Esophagus squamous epithelium (tissue), 5 donors: ENCODE data around the gene ITGAL. TPM values are rescaled to one million over a fixed set of nuclear protein-coding genes. Genes with fewer than 3 reads are reported as not detected.

ENCODE experiments used
- DNase-seq: peaks from one replicate; lab custom pipeline; 2025; lab: John Stamatoyannopoulos, UW
- H3K27ac ChIP-seq, 4 donors: fragments of 200-600 bp; sonication (generic); one replicate each; pipeline ENCODE4 v1.5.1; 2016 to 2019; ENCODE audit warnings: mild to moderate bottlenecking in 1 of 4
- H3K27me3 ChIP-seq, 4 donors: fragments of 200-600 bp; sonication (generic); 1 replicate in 3 of 4; 2 replicates in 1 of 4; pipeline versions ENCODE4 v1.5.1 to v1.6.0; 2017 to 2021; ENCODE audit warnings: antibody characterized with exemption in 1 of 4
- H3K36me3 ChIP-seq, 3 donors: fragments of 200-600 bp; sonication (generic); one replicate each; pipeline ENCODE4 v1.5.1; 2016 to 2019
- H3K4me1 ChIP-seq, 3 donors: fragments of 200-600 bp; sonication (generic); one replicate each; pipeline ENCODE4 v1.5.1; 2017 to 2019
- H3K4me3 ChIP-seq, 4 donors: fragments of 200-600 bp; sonication (generic); 1 replicate in 3 of 4; 2 replicates in 1 of 4; pipeline ENCODE4 v1.5.1; 2016 to 2019; ENCODE audit warnings: mild to moderate bottlenecking in 2 of 4, moderate library complexity in 1 of 4
- H3K9me3 ChIP-seq, 3 donors: fragments of 200-600 bp; sonication (generic); one replicate each; pipeline ENCODE4 v1.5.1; 2016 to 2019
- POLR2A ChIP-seq, 4 donors: fragments of 450-650 bp; IDR thresholded peaks; one replicate each; pipeline ENCODE4 v1.6.1; 2017; ENCODE audit warnings: antibody characterized with exemption in 4 of 4, mild to moderate bottlenecking in 4 of 4, moderate library complexity in 3 of 4
- WGBS, 2 donors: methylation state at CpG; one replicate each; pipeline ENCODE4 v1.1.5; 2018; 5-methylcytosine and 5-hydroxymethylcytosine counted together
- intact Hi-C: fragments of 100-400 bp; cut with DNase I; formaldehyde crosslinking; loops from one replicate; pipeline ENCODE4 v1.15.0; 2022
- total RNA-seq, 4 donors: library from RNA; depleted of rRNA; stranded (reverse); fragments of >200 nt; gene quantifications; one replicate each; pipeline ENCODE4 v1.1.0, GENCODE V29; 2016
- TF ChIP-seq, protein P1 (sequence below), 6 experiments: fragments of 450-650 bp in 4 of 6; fragments of 200-600 bp in 2 of 6; sonication (generic) in 2 of 6; IDR thresholded peaks; one replicate each; pipeline ENCODE4 v1.5.1; 2016 to 2019; ENCODE audit warnings: antibody characterized with exemption in 6 of 6, mild to moderate bottlenecking in 4 of 6, moderate library complexity in 4 of 6
- donor health status: DM: yes; HTN: yes; CAD: no.

Gene ITGAL
- total RNA-seq, 4 donors from 2014 or later = 1.3 to 4.4 (median 2.4) TPM

DNA sequence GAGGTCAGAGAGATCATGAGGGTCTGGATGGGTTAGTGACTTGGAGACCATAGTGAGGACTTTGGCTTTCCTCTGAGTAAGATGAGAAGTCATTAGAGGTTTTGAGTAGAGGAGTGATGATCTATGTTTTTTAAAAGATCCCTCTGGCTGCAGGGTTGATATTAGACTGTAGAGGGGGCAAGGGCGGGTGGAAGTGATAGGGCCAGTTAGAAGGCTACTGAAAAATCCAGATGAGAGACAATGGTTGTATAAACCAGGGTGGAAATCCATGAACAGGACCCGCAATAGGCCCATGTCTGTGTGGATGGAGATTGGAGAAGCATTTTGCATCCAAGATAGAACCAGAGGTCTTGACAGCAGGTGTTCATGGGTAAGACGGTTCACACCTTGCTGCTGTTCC, 9.8 kb downstream of the ITGAL start:
- Histone ChIP-seq H3K4me3 (no peak overlapping the region), H3K27me3 (peaks cover 0 to 4% (median 0%) of the 10 kb centered on the region in 4 donors), H3K27ac (no peak overlapping the region), H3K36me3 (no peaks in the 10 kb centered on the region), H3K9me3 (no peaks in the 10 kb centered on the region), H3K4me1 (no peaks in the 10 kb centered on the region)
- intact Hi-C loops = no loop called here
- DNase-seq = no peak
- 87 to 90% methylated on average over 3 of the region's 3 CpGs for WGBS, 2 donors
- TF ChIP-seq, protein P1, sequence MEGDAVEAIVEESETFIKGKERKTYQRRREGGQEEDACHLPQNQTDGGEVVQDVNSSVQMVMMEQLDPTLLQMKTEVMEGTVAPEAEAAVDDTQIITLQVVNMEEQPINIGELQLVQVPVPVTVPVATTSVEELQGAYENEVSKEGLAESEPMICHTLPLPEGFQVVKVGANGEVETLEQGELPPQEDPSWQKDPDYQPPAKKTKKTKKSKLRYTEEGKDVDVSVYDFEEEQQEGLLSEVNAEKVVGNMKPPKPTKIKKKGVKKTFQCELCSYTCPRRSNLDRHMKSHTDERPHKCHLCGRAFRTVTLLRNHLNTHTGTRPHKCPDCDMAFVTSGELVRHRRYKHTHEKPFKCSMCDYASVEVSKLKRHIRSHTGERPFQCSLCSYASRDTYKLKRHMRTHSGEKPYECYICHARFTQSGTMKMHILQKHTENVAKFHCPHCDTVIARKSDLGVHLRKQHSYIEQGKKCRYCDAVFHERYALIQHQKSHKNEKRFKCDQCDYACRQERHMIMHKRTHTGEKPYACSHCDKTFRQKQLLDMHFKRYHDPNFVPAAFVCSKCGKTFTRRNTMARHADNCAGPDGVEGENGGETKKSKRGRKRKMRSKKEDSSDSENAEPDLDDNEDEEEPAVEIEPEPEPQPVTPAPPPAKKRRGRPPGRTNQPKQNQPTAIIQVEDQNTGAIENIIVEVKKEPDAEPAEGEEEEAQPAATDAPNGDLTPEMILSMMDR (IDR thresholded peaks at IDR 0.05) = peak in 2 of 6 experiments; percentile 9 to 33
- no peak for TF ChIP-seq POLR2A (IDR thresholded peaks at IDR 0.05)

DNA sequence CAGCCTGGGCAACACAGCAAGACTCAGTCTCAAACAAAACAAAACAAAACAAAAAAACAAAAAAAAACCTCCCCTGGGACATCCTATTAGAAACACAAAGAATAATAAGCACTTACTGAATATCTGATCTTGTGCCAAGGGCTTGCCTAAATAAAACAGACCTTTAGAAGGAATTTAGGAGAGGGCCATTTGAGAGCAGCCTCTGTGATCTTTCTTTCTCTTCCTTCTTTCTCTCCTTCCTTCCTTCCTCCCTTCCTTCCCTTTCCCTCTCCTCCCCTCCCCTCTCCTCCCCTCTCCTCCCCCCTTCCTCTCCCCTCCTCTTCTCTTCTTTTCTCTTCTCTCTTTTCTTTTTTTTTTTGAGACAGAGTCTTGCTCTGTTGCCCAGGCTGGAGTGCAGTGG, 12.3 kb downstream of the ITGAL start:
- no peak overlapping the region for H3K4me3 ChIP-seq
- no peak overlapping the region for H3K27ac ChIP-seq
- H3K27me3 ChIP-seq = peaks cover 0 to 4% (median 0%) of the 10 kb centered on the region in 4 donors
- no peak for DNase-seq
- H3K36me3 ChIP-seq = no peaks in the 10 kb centered on the region
- TF ChIP-seq, protein P1 (IDR thresholded peaks at IDR 0.05) = no peak
- no peak for TF ChIP-seq POLR2A (IDR thresholded peaks at IDR 0.05)
- peaks cover 0 to 9% (median 0%) of the 10 kb centered on the region in 3 donors for H3K4me1 ChIP-seq
- no peaks in the 10 kb centered on the region for H3K9me3 ChIP-seq
- intact Hi-C loops = no loop called here

DNA sequence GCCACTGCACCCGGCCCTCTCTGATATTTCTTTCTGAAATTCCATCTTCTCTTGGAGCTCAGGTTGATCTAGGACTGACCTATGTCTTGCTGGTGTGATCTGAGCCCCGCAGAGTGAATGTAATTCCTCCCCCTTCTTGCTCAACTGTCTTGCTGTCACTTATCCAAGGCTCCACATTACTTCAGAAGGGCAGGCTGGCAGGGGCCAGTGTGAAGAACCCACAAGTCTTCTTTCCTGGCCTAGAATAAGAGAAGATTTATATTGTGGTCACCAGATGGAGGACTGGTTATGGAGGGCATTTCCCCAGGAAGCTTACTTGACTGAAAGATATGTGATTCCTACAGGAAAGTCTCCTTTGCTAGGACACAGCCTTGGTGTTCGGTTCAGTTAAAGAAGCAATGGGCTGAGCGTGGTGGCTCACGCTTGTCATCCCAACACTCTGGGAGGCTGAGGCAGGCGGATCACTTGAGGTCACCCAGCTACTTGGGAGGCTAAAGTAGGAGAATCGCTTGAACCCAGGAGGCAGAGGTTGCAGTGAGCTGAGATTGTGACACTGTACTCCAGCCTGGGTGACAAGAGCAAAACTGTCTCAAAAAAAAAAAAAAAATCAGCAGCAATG, 13.4 kb downstream of the ITGAL start:
- H3K9me3 ChIP-seq = no peaks in the 10 kb centered on the region
- H3K27me3 ChIP-seq = peaks cover 0 to 4% (median 0%) of the 10 kb centered on the region in 4 donors
- H3K4me3 ChIP-seq = no peak overlapping the region
- 73 to 90% methylated on average over 6 to 7 of the region's 7 CpGs for WGBS, 2 donors
- no peak for DNase-seq
- intact Hi-C loops = no loop called here
- H3K27ac ChIP-seq = no peak overlapping the region
- H3K4me1 ChIP-seq = peaks cover 0 to 20% (median 0%) of the 10 kb centered on the region in 3 donors
- TF ChIP-seq POLR2A (IDR thresholded peaks at IDR 0.05) = no peak
- TF ChIP-seq, protein P1 (IDR thresholded peaks at IDR 0.05) = no peak
- H3K36me3 ChIP-seq = no peaks in the 10 kb centered on the region

DNA sequence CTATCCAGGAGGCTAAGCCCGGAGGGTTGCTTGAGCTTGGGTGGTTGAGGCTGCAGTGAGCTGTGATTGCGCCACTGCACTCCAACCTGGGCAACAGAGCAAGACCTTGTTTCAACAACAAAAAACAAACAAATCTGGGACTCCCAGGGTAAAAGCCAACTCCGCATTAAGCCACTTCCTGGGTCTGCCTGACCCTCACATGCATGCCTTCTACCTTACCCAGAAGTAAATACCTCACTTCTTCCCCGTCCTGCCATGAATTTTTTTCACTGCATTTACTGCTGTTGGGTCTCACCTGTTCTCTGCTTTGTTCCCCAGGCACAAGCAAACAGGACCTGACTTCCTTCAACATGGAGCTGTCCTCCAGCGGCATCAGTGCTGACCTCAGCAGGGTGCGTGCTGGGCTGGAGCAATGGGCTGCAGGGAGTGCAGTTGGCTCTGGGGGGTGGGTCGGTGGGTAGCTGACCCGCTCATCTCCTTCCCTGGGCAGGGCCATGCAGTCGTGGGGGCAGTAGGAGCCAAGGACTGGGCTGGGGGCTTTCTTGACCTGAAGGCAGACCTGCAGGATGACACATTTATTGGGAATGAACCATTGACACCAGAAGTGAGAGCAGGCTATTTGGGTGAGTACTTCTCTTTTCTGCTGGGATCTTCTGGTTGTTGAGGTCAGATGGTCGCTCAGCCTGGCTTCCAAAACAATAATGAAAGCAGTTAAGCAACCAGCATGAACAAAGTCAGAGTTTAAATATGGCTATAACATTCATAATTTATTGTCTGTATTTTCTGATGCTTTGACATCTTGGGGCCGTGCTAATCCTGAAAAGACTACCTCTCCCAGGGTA, 16.4 kb downstream of the ITGAL start:
- WGBS, 2 donors = 62 to 76% methylated on average over 6 to 8 of the region's 11 CpGs
- Histone ChIP-seq H3K36me3 (no peaks in the 10 kb centered on the region), H3K27me3 (peaks cover 0 to under 1% (median 0%) of the 10 kb centered on the region in 4 donors), H3K9me3 (no peaks in the 10 kb centered on the region), H3K4me3 (no peak overlapping the region), H3K4me1 (peaks cover 0 to 33% (median 0%) of the 10 kb centered on the region in 3 donors), H3K27ac (no peak overlapping the region)
- TF ChIP-seq, protein P1 (IDR thresholded peaks at IDR 0.05) = no peak
- no peak for TF ChIP-seq POLR2A (IDR thresholded peaks at IDR 0.05)
- intact Hi-C loops = no loop called here
- DNase-seq = no peak

DNA sequence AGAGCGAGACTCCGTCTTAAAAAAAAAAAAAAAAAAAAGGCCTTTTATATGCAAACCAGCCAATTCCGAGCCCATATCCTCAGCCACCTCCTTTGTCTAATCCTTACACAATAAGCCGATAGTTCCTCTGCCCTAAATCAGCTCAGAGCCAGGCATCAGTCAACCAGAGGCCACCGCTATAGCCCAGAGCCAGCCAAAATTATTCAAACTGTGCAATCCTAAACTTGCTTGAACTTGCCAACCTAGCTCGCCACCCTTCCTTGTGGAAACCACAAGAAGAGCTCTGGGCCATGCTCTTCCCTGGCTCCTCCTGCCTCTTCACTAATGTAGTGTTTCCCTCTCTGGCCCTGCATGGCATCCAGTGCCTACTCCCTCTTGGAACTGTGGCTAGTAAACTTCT, 17.7 kb downstream of the ITGAL start:
- Histone ChIP-seq H3K4me1 (peaks cover 0 to 33% (median 0%) of the 10 kb centered on the region in 3 donors), H3K9me3 (no peaks in the 10 kb centered on the region), H3K36me3 (no peaks in the 10 kb centered on the region), H3K27ac (peak overlapping the region in 2 of 4 donors; percentile 17 to 19), H3K4me3 (no peak overlapping the region), H3K27me3 (peaks cover 0 to 2% (median 0%) of the 10 kb centered on the region in 4 donors)
- DNase-seq = no peak
- no peak for TF ChIP-seq POLR2A (IDR thresholded peaks at IDR 0.05)
- TF ChIP-seq, protein P1 (IDR thresholded peaks at IDR 0.05) = no peak
- WGBS, 2 donors = 26 to 45% methylated on average over 6 of the region's 6 CpGs
- intact Hi-C loops = no loop called here
